ENCODE results near the gene HLA-DMA. TPM values are rescaled to one million over a fixed set of nuclear protein-coding genes. Genes with fewer than 3 reads are reported as not detected.

The HLA-DMA gene
- total and polyA plus RNA-seq, 2 of the 8 experiments (the other 6 are each of a cell fraction or from before 2014, with no cell fraction given) = 13.3 to 23.1 TPM

DNA sequence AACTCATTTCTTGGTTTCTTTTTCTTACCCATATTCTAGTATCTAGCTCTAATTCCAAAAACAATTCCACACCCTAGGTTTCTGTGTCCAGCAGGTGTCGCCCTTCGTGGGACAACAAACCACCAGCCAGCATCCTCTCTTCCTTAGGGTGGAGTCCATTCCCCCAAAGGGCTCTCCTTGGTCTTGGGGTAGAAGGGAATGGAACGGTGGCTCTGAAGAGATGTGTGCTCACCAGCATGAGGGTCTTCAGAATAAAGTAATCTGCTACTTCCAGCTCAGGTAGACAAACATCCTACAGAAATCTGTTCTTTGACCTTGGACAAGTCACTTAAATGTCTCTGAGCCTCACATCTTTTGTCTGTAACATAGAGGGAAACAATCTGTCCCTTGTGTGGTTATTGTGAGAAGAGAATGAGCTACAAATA is 19.2 kb downstream of the HLA-DMA start:
- Histone ChIP-seq H3K23me2 (ENCODE audit: low read depth, low read length) (no peaks in the 10 kb centered on the region), H3K4ac (replicated peaks; ENCODE audit: insufficient read length, low read depth, low read length) (no peak overlapping the region), H3K79me1 (ENCODE audit: low read depth, low read length) (no peaks in the 10 kb centered on the region), H3K56ac (replicated peaks; ENCODE audit: insufficient read length, low read depth, low read length) (no peak overlapping the region), H3K27ac (ENCODE audit: low read depth, low read length) (no peak overlapping the region), H3K4me2 (ENCODE audit: insufficient read depth in 1 of 2, low read depth in 2 of 2, low read length in 2 of 2) (no peak overlapping the region), H4K5ac (ENCODE audit: insufficient read length, low read depth, low read length) (no peak overlapping the region), H2BK12ac (ENCODE audit: low read depth, low read length) (no peak overlapping the region), H4K8ac (ENCODE audit: extremely low read depth, insufficient read depth, low read length) (no peak overlapping the region), H3K36me3 (ENCODE audit: control insufficient read depth in 2 of 4, insufficient read depth in 4 of 4, low read length in 3 of 4) (no peaks in the 10 kb centered on the region), H3K4me3 (ENCODE audit: extremely low read depth in 1 of 4, insufficient read depth in 2 of 4, low read depth in 3 of 4, low read length in 4 of 4) (no peak overlapping the region), H4K20me1 (replicated peaks in 1 of 2; ENCODE audit: control insufficient read depth in 1 of 2, insufficient read depth in 2 of 2, low read length in 2 of 2) (no peaks in the 10 kb centered on the region), H2BK5ac (ENCODE audit: low read depth, low read length) (no peak overlapping the region), H2BK20ac (ENCODE audit: low read length) (no peak overlapping the region), H2AK5ac (ENCODE audit: low read depth, low read length) (no peak overlapping the region), H3K4me1 (replicated peaks in 1 of 4; ENCODE audit: control insufficient read depth in 3 of 4, insufficient read depth in 4 of 4, low read length in 3 of 4) (no peaks in the 10 kb centered on the region), H4K91ac (replicated peaks; ENCODE audit: insufficient read length, low read length) (no peak overlapping the region), H3K79me2 (ENCODE audit: control insufficient read depth in 1 of 2, insufficient read depth in 2 of 2, low read length in 2 of 2) (no peaks in the 10 kb centered on the region), H3K14ac (ENCODE audit: insufficient read length) (no peak overlapping the region), H2BK120ac (replicated peaks; ENCODE audit: low read depth, low read length) (no peak overlapping the region), H3K9ac (replicated peaks in 1 of 4; ENCODE audit: extremely low read depth in 1 of 4, low read depth in 3 of 4, low read length in 3 of 4) (no peak overlapping the region), H3K23ac (ENCODE audit: insufficient read length) (no peak overlapping the region), H2BK15ac (ENCODE audit: low read length) (no peak overlapping the region), H2AFZ (ENCODE audit: low read length) (no peak overlapping the region), H3K9me3 (ENCODE audit: insufficient read depth in 2 of 2, low read depth in 1 of 2, low read length in 1 of 2) (no peaks in the 10 kb centered on the region; a peak in 1 of 4 replicates), H3K18ac (ENCODE audit: extremely low read depth, low read length) (no peak overlapping the region), H3K27me3 (replicated peaks in 1 of 4; ENCODE audit: control insufficient read depth in 3 of 4, extremely low read depth in 1 of 4, insufficient read depth in 3 of 4, low read length in 3 of 4) (no peaks in the 10 kb centered on the region)
- DNase-seq (ENCODE audit: low read depth in 1 of 2, low spot score in 2 of 2) = peak in 1 of 2 experiments; percentile 89
- FAIRE-seq = peak; percentile 68
- ChIA-PET POLR2A (ENCODE audit: partially characterized antibody) (interaction anchor here (0.5 to 4.7 kb wide), 7 partner anchors 10 to 49 kb away, joined by 3 to 37 read pairs (median 4); no protein-coding TSS in a partner anchor), CTCF (ENCODE audit: partially characterized antibody) (interaction anchor here (0.5 to 9.7 kb wide), 44 partner anchors 9 to 1217 kb away, joined by 3 to 160 read pairs (median 4); partner anchors contain the start of genes BRD2, HLA-DMA, HLA-DMB and PSMB9)
- peak; percentile 58; the same call in 1 of the 2 replicates for TF ChIP-seq RFX5 (IDR thresholded peaks at IDR 0.05; ENCODE audit: borderline replicate concordance, low read depth, low read length)
- TF ChIP-seq RAD21 (IDR thresholded peaks at IDR 0.05 in 1 of 2, conservative IDR thresholded peaks at IDR 0.05 in 1 of 2; ENCODE audit: low read depth in 2 of 2, low read length in 2 of 2) = peak; percentile 59 to 73
- TF ChIP-seq CTCF (IDR thresholded peaks at IDR 0.05; ENCODE audit: control extremely low read depth in 1 of 3, insufficient read depth in 1 of 3, low read depth in 1 of 3, low read length in 3 of 3) = peak; percentile 75 to 84 (median 82)
- TF ChIP-seq ATF2 (IDR thresholded peaks at IDR 0.05; ENCODE audit: low read length) = no peak
- 15% methylated on average over 3 of the region's 3 CpGs; no CpG with 5 or more reads in 1 of the 2 experiments for WGBS, 2 experiments (ENCODE audit: extremely low coverage in 1 of 2, insufficient coverage in 1 of 2, insufficient read length in 1 of 2, insufficient replicate concordance in 2 of 2, low coverage in 1 of 2, low lambda C conversion rate in 2 of 2, missing lambda C conversion rate in 1 of 2)

Measured in H1 (cell line).